ENCODE data around the gene RIC8A.

Gene RIC8A

GRCh38 chr11:244376-244775 lies 36.9 kb downstream of the RIC8A start:
- no peak for DNase-seq (ENCODE audit: low read depth)

DNA sequence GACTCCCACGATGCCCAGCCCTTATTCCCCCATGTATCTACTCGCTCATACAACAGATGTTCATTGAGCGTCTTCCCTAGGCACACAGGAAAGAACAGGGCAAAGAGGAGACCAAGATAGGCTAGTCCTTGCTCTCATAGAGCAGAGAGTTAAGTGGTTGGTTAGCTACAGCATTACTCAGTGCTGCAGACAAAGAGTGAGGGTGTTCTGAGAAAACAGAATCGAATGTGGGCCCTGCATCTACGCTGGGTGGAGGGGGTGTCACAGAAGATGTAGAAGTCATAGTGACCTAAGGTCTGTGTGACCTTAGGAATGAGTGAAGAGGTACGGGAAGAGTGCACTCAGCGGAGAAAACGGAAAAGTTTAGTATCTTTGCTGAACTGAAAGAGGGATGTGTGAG lies 41.6 kb downstream of the RIC8A start:
- DNase-seq (ENCODE audit: low read depth), result no peak

GRCh38 chr11:250274-250673 lies 42.8 kb downstream of the RIC8A start:
- DNase-seq (ENCODE audit: low read depth), result no peak

DNA sequence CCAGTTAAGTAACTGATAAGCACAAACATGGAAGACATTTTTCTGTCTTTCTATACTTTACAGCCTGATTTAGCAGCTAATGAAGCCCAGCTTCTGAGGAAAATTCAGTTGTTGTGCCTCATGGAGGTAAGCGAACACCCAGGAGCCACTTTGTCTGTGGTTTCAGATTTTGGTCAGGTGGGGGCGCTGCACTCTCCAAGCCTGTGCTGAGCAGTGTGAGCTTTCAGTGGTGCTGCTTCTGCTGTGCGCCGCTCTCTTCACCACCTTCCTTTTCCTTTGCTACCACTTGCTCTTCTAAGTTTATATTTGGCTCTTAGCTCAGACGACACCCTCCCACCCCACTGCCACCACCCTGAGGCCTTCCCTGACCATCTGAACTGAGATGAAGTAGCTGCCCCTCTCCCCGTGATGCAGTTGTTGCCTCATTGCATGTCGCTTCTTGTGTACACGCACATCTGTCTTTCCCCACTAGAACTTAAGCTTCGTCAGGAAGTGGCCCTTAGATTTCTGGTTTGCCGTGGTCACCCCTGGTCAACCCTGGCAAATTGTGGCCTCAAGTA lies 43.3 kb downstream of the RIC8A start:
- DNase-seq (ENCODE audit: low read depth), result peak; percentile 79

GRCh38 chr11:251550-251949 lies 44.0 kb downstream of the RIC8A start:
- DNase-seq (ENCODE audit: low read depth), result no peak

- no peak for DNase-seq (ENCODE audit: low read depth)
Measured at GRCh38 chr11:252666-253065, 45.2 kb downstream of the RIC8A start.

DNA sequence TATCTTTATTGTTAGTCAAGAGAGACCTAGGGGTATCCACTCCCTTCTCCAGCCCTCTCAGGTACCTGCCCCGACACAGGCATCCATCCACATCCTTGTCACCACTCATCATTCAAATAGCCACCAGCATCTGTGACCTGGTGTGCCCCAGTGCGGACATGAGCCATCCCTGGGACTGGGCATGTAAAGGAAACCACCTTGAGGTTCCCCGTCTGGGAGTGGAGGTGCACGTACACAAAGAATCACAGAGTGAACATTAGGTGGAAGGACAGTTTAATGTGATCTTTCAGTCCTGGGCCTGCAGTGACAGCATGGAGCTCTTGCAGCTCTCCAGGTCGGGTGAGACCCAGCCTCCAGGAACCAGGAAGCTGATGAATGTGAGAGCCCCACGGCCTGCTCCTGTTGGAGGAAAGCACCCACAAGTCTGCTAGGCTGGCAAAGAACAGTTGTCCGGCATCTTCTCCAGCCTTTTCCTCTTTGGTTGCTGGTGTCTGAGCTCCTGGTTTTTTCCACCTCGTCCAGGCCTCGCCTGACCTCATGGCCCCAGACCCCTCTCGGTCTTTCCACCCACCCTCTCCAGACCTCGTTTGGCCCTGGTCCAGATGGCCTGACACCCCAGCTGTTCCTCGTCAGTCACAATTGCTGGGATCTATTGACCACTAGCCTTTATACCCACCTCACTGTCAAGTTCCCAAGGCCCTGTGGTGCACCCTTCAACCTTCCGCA lies 45.8 kb downstream of the RIC8A start:
- no peak for DNase-seq (ENCODE audit: low read depth)

GRCh38 chr11:253886-254270 lies 46.4 kb downstream of the RIC8A start:
- no peak for DNase-seq (ENCODE audit: low read depth)

- DNase-seq (ENCODE audit: low read depth), result no peak
Measured at GRCh38 chr11:255176-255575, 47.7 kb downstream of the RIC8A start.

DNA sequence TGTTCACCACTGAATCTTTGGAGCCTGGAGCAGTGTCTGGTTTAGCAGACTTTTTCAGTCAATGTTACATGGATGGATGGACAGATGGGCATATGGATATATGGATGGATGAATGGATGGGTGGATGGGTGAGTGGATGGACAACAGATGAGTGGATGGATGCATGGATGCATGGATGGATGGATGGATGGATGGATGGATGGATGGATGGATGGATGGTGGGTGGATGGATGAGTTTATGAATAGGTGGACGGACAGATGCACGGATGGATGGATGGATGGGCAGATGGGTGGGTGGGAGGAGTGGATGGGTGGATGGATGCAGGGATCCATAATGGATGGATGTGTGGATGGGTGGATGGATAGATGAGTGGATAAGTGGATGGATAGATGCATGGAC lies 48.3 kb downstream of the RIC8A start:
- no peak for DNase-seq (ENCODE audit: low read depth)

DNA sequence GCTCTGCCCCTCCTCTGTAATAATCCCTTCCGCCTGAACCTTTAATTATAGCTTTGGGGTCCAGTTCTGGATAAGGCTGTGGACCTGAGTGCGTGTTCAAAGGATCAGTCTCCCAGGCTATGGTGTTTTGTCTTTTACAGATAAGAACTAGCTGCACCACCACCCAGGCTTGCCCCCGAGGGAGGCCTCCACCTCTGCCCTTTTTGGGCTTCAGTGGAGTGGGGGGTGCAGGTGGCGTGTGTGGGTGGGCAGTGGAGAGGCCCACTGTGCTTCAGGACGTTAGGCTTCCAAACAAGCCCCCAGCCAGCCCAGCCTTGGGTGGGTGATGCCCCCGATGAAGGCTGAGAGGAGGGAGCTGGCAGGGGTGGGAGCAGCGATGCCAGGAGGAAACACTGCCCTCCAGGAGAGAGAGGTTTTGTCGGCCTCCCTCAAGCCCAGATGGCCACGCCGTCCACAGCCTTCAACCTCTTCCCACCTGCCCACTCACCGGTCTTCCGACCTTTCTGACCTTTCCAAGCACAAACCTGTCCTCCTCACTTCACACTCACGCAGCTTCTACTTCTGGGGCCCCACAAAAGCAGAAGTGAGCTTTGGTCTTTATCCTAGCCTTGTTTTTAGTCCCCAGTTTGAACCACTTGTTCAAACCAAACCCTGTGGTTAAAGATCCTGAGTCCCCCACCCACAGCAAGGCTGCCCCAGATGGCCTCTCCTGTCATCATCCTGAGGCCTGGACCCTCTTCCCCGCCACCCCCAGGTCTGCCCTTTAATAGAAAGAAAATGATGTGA lies 49.6 kb downstream of the RIC8A start:
- DNase-seq (ENCODE audit: low read depth), result no peak

GRCh38 chr11:257766-258493 lies 50.4 kb downstream of the RIC8A start:
- no peak for DNase-seq (ENCODE audit: low read depth)

GRCh38 chr11:259413-259812 lies 51.9 kb downstream of the RIC8A start:
- DNase-seq (ENCODE audit: low read depth), result no peak

- DNase-seq (ENCODE audit: low read depth), result no peak
Measured at GRCh38 chr11:261624-262023, 54.1 kb downstream of the RIC8A start.

Data from T follicular helper cell (primary cell).